ENCODE data around the gene ZCWPW1.

Gene ZCWPW1

GRCh38 chr7:100400041-100400440 lies 28.5 kb downstream of the ZCWPW1 start:
- Histone ChIP-seq H3K9me3 (replicated peaks in 1 of 2; ENCODE audit: control insufficient read depth in 2 of 2, insufficient read depth in 1 of 2, low read depth in 1 of 2, low read length in 2 of 2) (no peaks in the 10 kb centered on the region), H2BK120ac (ENCODE audit: low read depth, low read length) (no peak overlapping the region), H4K8ac (ENCODE audit: low read depth, low read length) (no peak overlapping the region), H3K27me3 (ENCODE audit: control insufficient read depth in 3 of 3, insufficient read depth in 3 of 3, low read depth in 1 of 3, low read length in 3 of 3) (peaks cover 0 to 2% (median 0%) of the 10 kb centered on the region in 3 experiments), H3K79me1 (ENCODE audit: low read depth, low read length) (no peaks in the 10 kb centered on the region), H3K18ac (ENCODE audit: low read length) (no peak overlapping the region), H2BK5ac (ENCODE audit: low read length) (peak overlapping the region; percentile 56), H3K4me1 (ENCODE audit: control insufficient read depth in 2 of 2, insufficient read depth in 1 of 2, low read depth in 1 of 2, low read length in 2 of 2) (peaks cover 0 to 8% of the 10 kb centered on the region in 2 donors), H3K9ac (ENCODE audit: low read depth, low read length, poor library complexity) (no peak overlapping the region), H3K23ac (ENCODE audit: low read depth, low read length, poor library complexity) (no peak overlapping the region), H3K14ac (ENCODE audit: low read length) (no peak overlapping the region), H2BK12ac (ENCODE audit: low read length) (no peak overlapping the region), H2AFZ (ENCODE audit: low read length) (no peak overlapping the region), H3K4ac (ENCODE audit: low read length) (no peak overlapping the region), H4K91ac (ENCODE audit: low read depth, low read length, poor library complexity) (no peak overlapping the region), H3K4me3 (ENCODE audit: low read length in 2 of 2) (no peak overlapping the region), H3K36me3 (replicated peaks in 1 of 2; ENCODE audit: control insufficient read depth in 2 of 2, insufficient read depth in 2 of 2, low read length in 2 of 2) (no peaks in the 10 kb centered on the region), H3K4me2 (ENCODE audit: insufficient read depth, low read length, poor library complexity, severe bottlenecking) (no peak overlapping the region), H2AK5ac (ENCODE audit: low read depth, low read length) (no peak overlapping the region), H3K27ac (replicated peaks; ENCODE audit: low read length) (no peak overlapping the region), H2BK15ac (ENCODE audit: low read length) (no peak overlapping the region)
- WGBS, 2 donors (ENCODE audit: extremely low coverage in 2 of 2, insufficient read length in 2 of 2, insufficient replicate concordance in 1 of 2), result no CpG with 5 or more reads among the region's 3 CpGs
- DNase-seq (ENCODE audit: low spot score), result no peak

GRCh38 chr7:100398239-100398638 lies 30.3 kb downstream of the ZCWPW1 start:
- H3K27me3 ChIP-seq (ENCODE audit: control insufficient read depth in 3 of 3, insufficient read depth in 3 of 3, low read depth in 1 of 3, low read length in 3 of 3), result peaks cover 0 to 2% (median 0%) of the 10 kb centered on the region in 3 experiments
- H3K79me1 ChIP-seq (ENCODE audit: low read depth, low read length), result no peaks in the 10 kb centered on the region
- no peak overlapping the region for H4K8ac ChIP-seq (ENCODE audit: low read depth, low read length)
- H3K4ac ChIP-seq (ENCODE audit: low read length), result no peak overlapping the region
- no peak overlapping the region for H3K4me2 ChIP-seq (ENCODE audit: insufficient read depth, low read length, poor library complexity, severe bottlenecking)
- H2BK120ac ChIP-seq (ENCODE audit: low read depth, low read length), result no peak overlapping the region
- H3K9ac ChIP-seq (ENCODE audit: low read depth, low read length, poor library complexity), result no peak overlapping the region
- H3K18ac ChIP-seq (ENCODE audit: low read length), result no peak overlapping the region
- H2AK5ac ChIP-seq (ENCODE audit: low read depth, low read length), result no peak overlapping the region
- no peaks in the 10 kb centered on the region for H3K36me3 ChIP-seq (replicated peaks in 1 of 2; ENCODE audit: control insufficient read depth in 2 of 2, insufficient read depth in 2 of 2, low read length in 2 of 2)
- no peak overlapping the region for H4K91ac ChIP-seq (ENCODE audit: low read depth, low read length, poor library complexity)
- H3K14ac ChIP-seq (ENCODE audit: low read length), result no peak overlapping the region
- no peak for DNase-seq (ENCODE audit: low spot score)
- no peak overlapping the region for H2BK12ac ChIP-seq (ENCODE audit: low read length)
- no peak overlapping the region for H2BK15ac ChIP-seq (ENCODE audit: low read length)
- H2BK5ac ChIP-seq (ENCODE audit: low read length), result no peak overlapping the region
- H3K4me1 ChIP-seq (ENCODE audit: control insufficient read depth in 2 of 2, insufficient read depth in 1 of 2, low read depth in 1 of 2, low read length in 2 of 2), result peaks cover 0 to 8% of the 10 kb centered on the region in 2 donors
- no peaks in the 10 kb centered on the region for H3K9me3 ChIP-seq (replicated peaks in 1 of 2; ENCODE audit: control insufficient read depth in 2 of 2, insufficient read depth in 1 of 2, low read depth in 1 of 2, low read length in 2 of 2)
- no peak overlapping the region for H3K4me3 ChIP-seq (ENCODE audit: low read length in 2 of 2)
- no CpG with 5 or more reads among the region's 2 CpGs for WGBS, 2 donors (ENCODE audit: extremely low coverage in 2 of 2, insufficient read length in 2 of 2, insufficient replicate concordance in 1 of 2)
- peak overlapping the region; percentile 87 for H2AFZ ChIP-seq (ENCODE audit: low read length)
- no peak overlapping the region for H3K27ac ChIP-seq (replicated peaks; ENCODE audit: low read length)
- H3K23ac ChIP-seq (ENCODE audit: low read depth, low read length, poor library complexity), result no peak overlapping the region

DNA sequence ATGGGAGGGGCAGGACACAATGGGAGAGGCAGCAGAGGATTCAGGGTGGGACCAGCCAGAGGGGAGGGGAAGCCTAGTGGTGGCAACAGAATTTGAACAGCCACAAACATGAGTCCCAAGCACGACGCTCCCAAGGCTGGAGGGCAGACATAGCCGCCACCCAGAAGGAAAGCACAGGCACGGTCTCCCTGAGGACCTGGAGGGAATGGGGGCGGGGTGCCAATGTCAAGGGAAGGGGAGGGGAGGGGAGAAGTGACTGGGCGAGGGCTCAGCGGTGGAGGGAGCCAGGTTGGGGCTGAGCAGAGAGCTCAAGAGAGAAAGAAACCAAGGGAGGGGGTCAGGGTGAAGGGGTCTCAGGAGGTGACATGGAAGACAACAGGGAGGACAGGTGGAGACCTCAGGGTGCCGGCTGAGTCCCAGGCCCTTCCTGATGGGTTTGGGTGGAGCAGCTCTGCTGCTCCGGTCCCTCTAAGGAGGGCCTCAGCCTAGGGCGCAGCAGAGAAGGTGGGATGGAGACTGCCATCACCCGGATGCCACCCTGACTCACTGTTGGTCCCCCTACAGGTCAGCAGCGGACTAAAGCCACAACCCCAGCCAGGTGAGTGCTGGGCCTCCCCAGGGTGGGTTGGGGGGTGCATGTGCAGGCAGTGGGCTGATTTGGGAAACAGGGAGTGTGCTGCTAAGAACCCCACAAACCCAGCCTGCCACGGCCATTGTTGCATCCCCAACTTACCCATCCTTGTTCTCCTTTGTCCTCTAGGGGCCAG lies 31.0 kb downstream of the ZCWPW1 start:
- no peak overlapping the region for H3K9ac ChIP-seq (ENCODE audit: low read depth, low read length, poor library complexity)
- no CpG with 5 or more reads among the region's 13 CpGs for WGBS, 2 donors (ENCODE audit: extremely low coverage in 2 of 2, insufficient read length in 2 of 2, insufficient replicate concordance in 1 of 2)
- H3K23ac ChIP-seq (ENCODE audit: low read depth, low read length, poor library complexity), result no peak overlapping the region
- peak overlapping the region; percentile 46 for H2BK15ac ChIP-seq (ENCODE audit: low read length)
- H3K9me3 ChIP-seq (replicated peaks in 1 of 2; ENCODE audit: control insufficient read depth in 2 of 2, insufficient read depth in 1 of 2, low read depth in 1 of 2, low read length in 2 of 2), result no peaks in the 10 kb centered on the region
- peak overlapping the region; percentile 59 for H3K18ac ChIP-seq (ENCODE audit: low read length)
- H2BK12ac ChIP-seq (ENCODE audit: low read length), result peak overlapping the region; percentile 14
- no peak overlapping the region for H2BK120ac ChIP-seq (ENCODE audit: low read depth, low read length)
- no peak overlapping the region for H4K91ac ChIP-seq (ENCODE audit: low read depth, low read length, poor library complexity)
- no peak overlapping the region for H3K14ac ChIP-seq (ENCODE audit: low read length)
- no peak overlapping the region for H4K8ac ChIP-seq (ENCODE audit: low read depth, low read length)
- H3K4me1 ChIP-seq (ENCODE audit: control insufficient read depth in 2 of 2, insufficient read depth in 1 of 2, low read depth in 1 of 2, low read length in 2 of 2), result peaks cover 0 to 8% of the 10 kb centered on the region in 2 donors
- no peak overlapping the region for H3K4me3 ChIP-seq (ENCODE audit: low read length in 2 of 2)
- no peak overlapping the region for H2BK5ac ChIP-seq (ENCODE audit: low read length)
- H3K27me3 ChIP-seq (ENCODE audit: control insufficient read depth in 3 of 3, insufficient read depth in 3 of 3, low read depth in 1 of 3, low read length in 3 of 3), result peaks cover 0 to 2% (median 0%) of the 10 kb centered on the region in 3 experiments
- H2AFZ ChIP-seq (ENCODE audit: low read length), result peak overlapping the region; percentile 87
- no peak overlapping the region for H3K27ac ChIP-seq (replicated peaks; ENCODE audit: low read length)
- no peak for DNase-seq (ENCODE audit: low spot score)
- no peak overlapping the region for H2AK5ac ChIP-seq (ENCODE audit: low read depth, low read length)
- H3K4ac ChIP-seq (ENCODE audit: low read length), result no peak overlapping the region
- H3K4me2 ChIP-seq (ENCODE audit: insufficient read depth, low read length, poor library complexity, severe bottlenecking), result no peak overlapping the region
- H3K79me1 ChIP-seq (ENCODE audit: low read depth, low read length), result no peaks in the 10 kb centered on the region
- H3K36me3 ChIP-seq (replicated peaks in 1 of 2; ENCODE audit: control insufficient read depth in 2 of 2, insufficient read depth in 2 of 2, low read length in 2 of 2), result no peaks in the 10 kb centered on the region

DNA sequence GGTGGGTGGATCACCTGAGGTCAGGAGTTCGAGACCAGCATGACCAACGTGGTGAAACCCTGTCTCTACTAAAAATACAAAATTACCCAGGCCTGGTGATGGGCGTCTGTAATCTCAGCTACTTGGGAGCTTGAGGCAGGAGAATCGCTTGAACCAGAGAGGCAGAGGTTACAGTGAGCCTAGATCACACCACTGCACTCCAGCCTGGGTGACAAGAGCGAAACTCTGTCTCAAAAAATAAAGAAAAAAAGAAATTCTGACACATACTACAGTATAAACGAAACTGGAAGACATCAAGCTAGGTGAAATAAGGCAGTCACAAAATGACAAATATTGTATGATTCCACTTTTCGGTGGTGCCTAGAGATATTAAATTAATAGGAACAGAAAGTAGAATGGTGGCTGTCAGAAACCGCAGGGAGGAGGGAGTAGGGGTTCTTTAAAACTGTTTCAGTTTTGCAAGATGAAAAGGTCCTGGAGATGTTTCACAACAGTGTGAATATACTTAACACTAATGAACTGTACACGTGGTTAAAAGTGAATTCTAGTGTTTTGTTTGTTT lies 32.0 kb downstream of the ZCWPW1 start:
- no peak overlapping the region for H2BK12ac ChIP-seq (ENCODE audit: low read length)
- H3K4me3 ChIP-seq (ENCODE audit: low read length in 2 of 2), result no peak overlapping the region
- H4K91ac ChIP-seq (ENCODE audit: low read depth, low read length, poor library complexity), result no peak overlapping the region
- no peak overlapping the region for H3K4ac ChIP-seq (ENCODE audit: low read length)
- no CpG with 5 or more reads among the region's 9 CpGs for WGBS, 2 donors (ENCODE audit: extremely low coverage in 2 of 2, insufficient read length in 2 of 2, insufficient replicate concordance in 1 of 2)
- no peak overlapping the region for H2BK5ac ChIP-seq (ENCODE audit: low read length)
- peaks cover 0 to 2% (median 0%) of the 10 kb centered on the region in 3 experiments for H3K27me3 ChIP-seq (ENCODE audit: control insufficient read depth in 3 of 3, insufficient read depth in 3 of 3, low read depth in 1 of 3, low read length in 3 of 3)
- H3K14ac ChIP-seq (ENCODE audit: low read length), result no peak overlapping the region
- H2AK5ac ChIP-seq (ENCODE audit: low read depth, low read length), result no peak overlapping the region
- no peak overlapping the region for H2BK120ac ChIP-seq (ENCODE audit: low read depth, low read length)
- H3K9me3 ChIP-seq (replicated peaks in 1 of 2; ENCODE audit: control insufficient read depth in 2 of 2, insufficient read depth in 1 of 2, low read depth in 1 of 2, low read length in 2 of 2), result no peaks in the 10 kb centered on the region
- H3K4me2 ChIP-seq (ENCODE audit: insufficient read depth, low read length, poor library complexity, severe bottlenecking), result no peak overlapping the region
- peaks cover 0 to 8% of the 10 kb centered on the region in 2 donors for H3K4me1 ChIP-seq (ENCODE audit: control insufficient read depth in 2 of 2, insufficient read depth in 1 of 2, low read depth in 1 of 2, low read length in 2 of 2)
- no peaks in the 10 kb centered on the region for H3K36me3 ChIP-seq (replicated peaks in 1 of 2; ENCODE audit: control insufficient read depth in 2 of 2, insufficient read depth in 2 of 2, low read length in 2 of 2)
- no peak for DNase-seq (ENCODE audit: low spot score)
- no peak overlapping the region for H2BK15ac ChIP-seq (ENCODE audit: low read length)
- H3K23ac ChIP-seq (ENCODE audit: low read depth, low read length, poor library complexity), result no peak overlapping the region
- no peak overlapping the region for H2AFZ ChIP-seq (ENCODE audit: low read length)
- no peak overlapping the region for H3K18ac ChIP-seq (ENCODE audit: low read length)
- H4K8ac ChIP-seq (ENCODE audit: low read depth, low read length), result no peak overlapping the region
- no peaks in the 10 kb centered on the region for H3K79me1 ChIP-seq (ENCODE audit: low read depth, low read length)
- no peak overlapping the region for H3K9ac ChIP-seq (ENCODE audit: low read depth, low read length, poor library complexity)
- no peak overlapping the region for H3K27ac ChIP-seq (replicated peaks; ENCODE audit: low read length)

All from neuronal stem cell (in vitro differentiated cells).